GM12873 (cell line): ENCODE measurements around the gene FOXP1.

Experiments used
- TF ChIP-seq, protein P1 (sequence below): IDR thresholded peaks from 2 replicates; pipeline ENCODE4 v1.5.1; 2012; ENCODE audit warnings: low read depth, mild to moderate bottlenecking, moderate library complexity, low read length, control low read depth; ENCODE audit not compliant: insufficient read depth; ENCODE audit errors: missing control alignments

The FOXP1 gene

DNA sequence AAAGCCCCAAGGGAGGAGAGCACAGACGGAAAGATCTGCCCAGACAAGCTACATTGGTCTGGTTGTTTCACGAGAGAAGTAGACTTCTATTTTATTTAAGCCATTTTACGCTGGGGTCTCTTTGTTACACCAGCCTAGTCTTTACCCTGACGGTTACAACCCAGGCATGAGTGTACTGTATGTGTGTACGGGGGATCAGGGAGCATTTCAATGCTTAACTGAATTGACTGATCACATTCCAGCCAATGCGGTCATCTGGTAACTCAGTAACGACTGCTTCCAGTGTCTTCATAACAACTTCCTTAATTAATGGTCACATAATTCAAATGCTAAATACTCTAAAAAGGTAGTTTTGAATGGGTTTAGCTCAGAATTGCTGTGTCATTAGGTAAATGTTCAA lies 288.6 kb downstream of the FOXP1 start:
- TF ChIP-seq, protein P1, sequence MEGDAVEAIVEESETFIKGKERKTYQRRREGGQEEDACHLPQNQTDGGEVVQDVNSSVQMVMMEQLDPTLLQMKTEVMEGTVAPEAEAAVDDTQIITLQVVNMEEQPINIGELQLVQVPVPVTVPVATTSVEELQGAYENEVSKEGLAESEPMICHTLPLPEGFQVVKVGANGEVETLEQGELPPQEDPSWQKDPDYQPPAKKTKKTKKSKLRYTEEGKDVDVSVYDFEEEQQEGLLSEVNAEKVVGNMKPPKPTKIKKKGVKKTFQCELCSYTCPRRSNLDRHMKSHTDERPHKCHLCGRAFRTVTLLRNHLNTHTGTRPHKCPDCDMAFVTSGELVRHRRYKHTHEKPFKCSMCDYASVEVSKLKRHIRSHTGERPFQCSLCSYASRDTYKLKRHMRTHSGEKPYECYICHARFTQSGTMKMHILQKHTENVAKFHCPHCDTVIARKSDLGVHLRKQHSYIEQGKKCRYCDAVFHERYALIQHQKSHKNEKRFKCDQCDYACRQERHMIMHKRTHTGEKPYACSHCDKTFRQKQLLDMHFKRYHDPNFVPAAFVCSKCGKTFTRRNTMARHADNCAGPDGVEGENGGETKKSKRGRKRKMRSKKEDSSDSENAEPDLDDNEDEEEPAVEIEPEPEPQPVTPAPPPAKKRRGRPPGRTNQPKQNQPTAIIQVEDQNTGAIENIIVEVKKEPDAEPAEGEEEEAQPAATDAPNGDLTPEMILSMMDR = no peak

DNA sequence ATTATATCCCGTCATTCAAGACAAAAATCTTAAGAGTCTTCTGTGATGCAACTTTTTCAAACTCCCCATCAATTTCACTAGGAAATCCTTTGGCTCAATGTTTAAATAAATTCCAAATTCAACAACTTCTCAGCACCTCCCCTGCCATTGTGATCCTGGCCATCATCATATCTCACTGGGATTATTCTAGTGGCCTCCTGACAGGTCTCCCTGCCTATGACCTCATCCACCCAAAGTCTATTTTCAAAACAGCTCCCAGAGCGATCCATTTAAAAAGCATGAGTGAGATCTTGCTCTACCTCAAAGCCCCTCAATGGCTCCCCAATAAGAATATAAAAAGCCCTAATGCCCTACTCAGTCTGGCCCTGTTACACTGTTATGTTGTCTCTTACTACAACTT lies 293.2 kb downstream of the FOXP1 start:
- TF ChIP-seq, protein P1 = no peak

DNA sequence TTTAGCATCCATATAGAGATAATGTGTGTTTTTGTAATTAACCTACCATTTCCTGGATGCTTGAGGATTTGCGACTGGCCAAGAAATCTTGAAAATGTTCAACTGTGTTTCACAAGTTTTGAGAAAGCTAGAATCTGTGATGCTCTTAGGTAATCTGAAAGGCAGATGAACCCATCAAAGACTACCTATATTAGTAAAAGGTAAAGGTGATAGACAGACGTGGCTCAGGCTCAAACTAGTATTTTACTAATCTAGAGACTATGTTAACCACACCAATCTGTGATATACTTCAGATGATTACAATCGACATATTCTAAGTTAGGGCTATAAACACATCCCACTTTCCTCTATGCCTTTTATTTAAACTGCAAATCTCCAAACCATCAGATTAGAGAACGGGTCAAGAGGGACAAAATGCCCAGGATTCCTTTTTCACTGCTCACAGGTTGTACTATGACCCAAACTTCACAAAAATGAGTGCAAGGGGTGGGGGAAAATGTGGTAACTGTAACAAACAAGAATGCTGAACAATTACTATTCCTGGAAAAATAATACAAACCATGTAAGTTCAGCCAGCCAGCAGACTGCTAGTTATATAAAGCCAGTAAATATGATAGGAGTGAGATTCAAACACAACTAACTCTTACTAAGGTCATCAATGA lies 295.1 kb downstream of the FOXP1 start:
- TF ChIP-seq, protein P1 = no peak

DNA sequence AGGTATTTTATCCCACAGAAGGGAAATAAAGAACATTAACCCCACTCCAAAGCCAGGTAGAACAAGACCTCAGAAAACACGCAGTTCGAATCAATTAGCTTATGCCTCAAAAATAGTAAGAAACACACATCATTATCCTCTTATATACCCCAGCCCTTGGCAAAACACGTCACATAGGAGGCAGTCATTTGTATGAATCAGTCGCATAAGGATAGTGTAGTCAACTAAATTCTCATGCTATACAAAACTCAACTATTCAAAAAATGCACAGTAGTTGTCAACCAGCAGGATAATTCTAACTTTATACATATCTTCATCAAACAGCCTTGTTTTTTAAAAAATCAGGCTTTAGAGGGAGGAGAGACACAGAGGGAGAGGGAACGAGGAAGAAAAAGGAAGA lies 298.4 kb downstream of the FOXP1 start:
- TF ChIP-seq, protein P1 = no peak

DNA sequence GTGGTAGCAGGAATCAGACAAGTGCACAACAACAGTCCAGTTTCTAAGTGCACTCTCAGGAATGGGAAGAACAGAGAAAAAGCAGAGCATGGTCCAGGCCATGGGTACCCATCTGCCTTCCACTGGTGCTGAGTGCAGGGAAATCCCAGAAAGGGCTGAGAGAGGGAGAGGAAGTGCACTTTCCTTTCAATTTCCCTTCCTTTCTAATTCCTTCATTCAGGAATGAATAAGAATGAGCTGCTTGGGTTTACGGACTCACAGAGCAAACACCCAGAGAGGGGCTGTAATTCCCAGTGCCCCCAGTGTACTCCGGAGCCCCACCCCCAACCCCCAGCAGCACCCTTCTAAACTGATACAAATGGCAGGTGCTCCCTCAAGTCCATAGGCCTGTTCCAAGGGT lies 300.6 kb downstream of the FOXP1 start:
- TF ChIP-seq, protein P1 = no peak

DNA sequence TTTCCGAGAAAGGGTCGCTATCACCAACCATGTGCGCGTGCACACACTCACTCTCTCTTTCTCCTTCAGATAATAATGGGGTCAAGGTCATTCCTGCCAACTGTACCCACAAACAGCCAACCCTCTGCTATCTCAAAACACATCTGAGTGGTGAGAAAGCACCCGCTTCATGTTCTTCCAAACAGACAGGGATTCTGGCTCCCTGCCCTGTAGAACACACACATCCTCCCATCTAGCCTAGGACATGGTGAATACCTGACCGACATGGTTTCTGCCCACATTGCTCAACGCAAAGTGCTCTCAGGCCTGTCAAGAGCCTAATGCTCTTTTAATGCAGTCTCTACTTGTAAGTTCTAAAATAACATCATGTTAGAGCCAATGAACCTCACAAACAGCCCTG lies 302.2 kb downstream of the FOXP1 start:
- TF ChIP-seq, protein P1 = no peak

DNA sequence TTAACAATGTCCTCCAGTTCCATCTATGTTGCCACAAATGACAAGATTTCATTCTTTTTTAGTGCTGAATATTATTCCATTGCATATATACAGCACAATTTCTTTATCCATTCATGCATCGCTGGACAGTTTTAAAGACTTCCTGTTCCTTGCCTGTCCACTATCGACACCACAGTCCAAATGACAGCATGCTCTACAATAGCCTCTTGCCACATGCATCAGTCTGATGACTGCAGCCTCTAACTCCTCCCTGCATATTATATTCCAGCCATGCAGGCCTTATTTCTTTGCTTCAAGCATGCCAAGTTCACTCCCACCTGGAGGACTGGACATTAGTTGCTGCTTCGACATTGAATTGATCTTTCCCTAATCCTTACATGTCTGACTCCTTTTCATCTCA lies 306.2 kb downstream of the FOXP1 start:
- TF ChIP-seq, protein P1 = no peak
